CD14-positive monocyte (primary cell): ENCODE results near the gene PCTP. TPM values are rescaled to one million over a fixed set of nuclear protein-coding genes. Genes with fewer than 3 reads are reported as not detected.

ENCODE experiments used
- DNase-seq, 3 donors: peaks; one replicate each; pipeline ENCODE4 v3.0.0-alpha.2; 2011 to 2022
- H2AFZ ChIP-seq: 2 replicates; pipeline ENCODE4 v1.6.0; 2012; ENCODE audit warnings: mild to moderate bottlenecking, low read depth, low read length, inconsistent platforms; ENCODE audit not compliant: insufficient read depth, poor library complexity, severe bottlenecking
- H3K27ac ChIP-seq, 2 donors: 1 replicate in 1 of 2; 2 replicates in 1 of 2; pipeline ENCODE4 v1.5.1; 2012 to 2013; ENCODE audit warnings: low read length in 2 of 2, control low read depth in 1 of 2, inconsistent platforms in 1 of 2, low read depth in 1 of 2, mild to moderate bottlenecking in 1 of 2
- H3K27me3 ChIP-seq, 2 donors: one replicate each; pipeline versions ENCODE4 v1.6.0 to v1.6.1; 2011 to 2013; ENCODE audit warnings: low read length in 2 of 2; ENCODE audit not compliant: control insufficient read depth in 2 of 2, insufficient read depth in 2 of 2
- H3K36me3 ChIP-seq, 2 donors: replicated peaks in 1 of 2; 1 replicate in 1 of 2; 2 replicates in 1 of 2; pipeline versions ENCODE4 v1.5.1 to v1.6.1; 2012 to 2013; ENCODE audit warnings: low read length in 2 of 2, control low read depth in 1 of 2, inconsistent platforms in 1 of 2, mild to moderate bottlenecking in 1 of 2; ENCODE audit not compliant: insufficient read depth in 2 of 2, control insufficient read depth in 1 of 2
- H3K4me1 ChIP-seq, 2 donors: 1 replicate in 1 of 2; 2 replicates in 1 of 2; pipeline versions ENCODE4 v1.5.1 to v1.6.1; 2012 to 2013; ENCODE audit warnings: low read length in 2 of 2, control low read depth in 1 of 2, inconsistent platforms in 1 of 2, mild to moderate bottlenecking in 1 of 2, moderate library complexity in 1 of 2; ENCODE audit not compliant: insufficient read depth in 2 of 2, control insufficient read depth in 1 of 2
- H3K4me2 ChIP-seq: replicated peaks from 2 replicates; pipeline ENCODE3; 2012; ENCODE audit warnings: low read length, moderate library complexity, mild to moderate bottlenecking; ENCODE audit not compliant: poor library complexity, severe bottlenecking; ENCODE audit errors: extremely low read depth
- H3K4me3 ChIP-seq, 3 experiments: fragments of 200-600 bp in 1 of 3; sonication (generic) in 1 of 3; replicated peaks in 1 of 3; 1 replicate in 2 of 3; 2 replicates in 1 of 3; pipeline ENCODE4 v1.5.1; 2011 to 2013; ENCODE audit warnings: low read length in 3 of 3, mild to moderate bottlenecking in 3 of 3, control low read depth in 2 of 3, low read depth in 2 of 3, inconsistent platforms in 1 of 3, moderate library complexity in 1 of 3
- H3K79me2 ChIP-seq: 2 replicates; pipeline ENCODE4 v1.6.0; 2012; ENCODE audit warnings: mild to moderate bottlenecking, control low read depth, inconsistent platforms, low read length, moderate library complexity; ENCODE audit not compliant: insufficient read depth
- H3K9ac ChIP-seq: 2 replicates; pipeline ENCODE4 v1.6.0; 2017; ENCODE audit warnings: low read length, mild to moderate bottlenecking; ENCODE audit not compliant: insufficient read depth, poor library complexity, severe bottlenecking
- H3K9me3 ChIP-seq, 2 donors: replicated peaks in 1 of 2; 1 replicate in 1 of 2; 2 replicates in 1 of 2; pipeline versions ENCODE4 v1.5.1 to v1.6.1; 2012 to 2013; ENCODE audit warnings: low read length in 2 of 2, control low read depth in 1 of 2; ENCODE audit not compliant: control insufficient read depth in 1 of 2, insufficient read depth in 1 of 2
- H4K20me1 ChIP-seq: 2 replicates; pipeline ENCODE4 v1.6.0; 2012; ENCODE audit warnings: mild to moderate bottlenecking, low read length, control low read depth, moderate library complexity; ENCODE audit not compliant: insufficient read depth
- H3K27ac Mint-ChIP-seq, 7 donors: one replicate each; pipeline ENCODE4 v1.8.0; 2020; ENCODE audit warnings: mild to moderate bottlenecking in 7 of 7, mixed read lengths in 7 of 7, moderate library complexity in 6 of 7, inconsistent platforms in 2 of 7
- H3K27me3 Mint-ChIP-seq, 3 donors: one replicate each; pipeline ENCODE4 v1.8.0; 2021 to 2022; ENCODE audit warnings: low read depth in 3 of 3, mild to moderate bottlenecking in 3 of 3, mixed read lengths in 3 of 3, moderate library complexity in 3 of 3, inconsistent platforms in 1 of 3
- H3K36me3 Mint-ChIP-seq, 2 donors: one replicate each; pipeline ENCODE4 v1.8.0; 2020; ENCODE audit warnings: mixed read lengths in 2 of 2, inconsistent platforms in 1 of 2, mild to moderate bottlenecking in 1 of 2
- H3K4me1 Mint-ChIP-seq: one replicate; pipeline ENCODE4 v1.8.0; 2020; ENCODE audit warnings: mild to moderate bottlenecking, mixed read lengths
- H3K4me3 Mint-ChIP-seq, 2 donors: one replicate each; pipeline ENCODE4 v1.8.0; 2020; ENCODE audit warnings: mild to moderate bottlenecking in 2 of 2, mixed read lengths in 2 of 2, moderate library complexity in 1 of 2
- H3K9me3 Mint-ChIP-seq, 7 donors: one replicate each; pipeline ENCODE4 v1.8.0; 2020 to 2022; ENCODE audit warnings: mixed read lengths in 7 of 7, mild to moderate bottlenecking in 6 of 7, moderate library complexity in 6 of 7, inconsistent platforms in 2 of 7
- CTCF ChIP-seq: fragments of 200-600 bp; IDR thresholded peaks from one replicate; pipeline ENCODE4 v1.8.0; 2022; ENCODE audit warnings: antibody characterized with exemption, mild to moderate bottlenecking
- WGBS: methylation state at CpG from one replicate; pipeline ENCODE4 v1.1.5; 2013; ENCODE audit warnings: missing lambda C conversion rate; ENCODE audit not compliant: insufficient coverage; 5-methylcytosine and 5-hydroxymethylcytosine counted together
- intact Hi-C, 2 donors: fragments of 100-400 bp; cut with micrococcal nuclease; formaldehyde crosslinking; loops; one replicate each; pipeline versions ENCODE4 v1.15.0 to v1.15.1; 2023
- polyA plus RNA-seq, 3 donors: library from polyadenylated mRNA; depleted of rRNA in 1 of 3; unstranded in 2 of 3; stranded (reverse) in 1 of 3; fragments of 300-500 nt in 2 of 3; fragments of >200 nt in 1 of 3; fragmentation: Illumina TruSeq in 2 of 3; gene quantifications; 1 replicate in 2 of 3; 2 replicates in 1 of 3; pipeline ENCODE4 v1.2.3, GENCODE V29; 2012 to 2021

The PCTP gene
- polyA plus RNA-seq, 3 donors, result 16.5 to 54.2 (median 35.4) TPM

GRCh38 chr17:55726440-55726839 is 24.4 kb upstream of the PCTP start:
- intact Hi-C loops, result no loop called here
- Histone ChIP-seq H3K4me1 (no peaks in the 10 kb centered on the region), H3K9me3 (no peaks in the 10 kb centered on the region), H2AFZ (no peak overlapping the region), H3K27ac (no peak overlapping the region), H3K4me2 (no peak overlapping the region), H3K79me2 (no peaks in the 10 kb centered on the region), H3K4me3 (no peak overlapping the region), H3K36me3 (no peaks in the 10 kb centered on the region), H3K9ac (no peak overlapping the region), H3K27me3 (peaks cover 15 to 23% of the 10 kb centered on the region in 2 donors), H4K20me1 (no peaks in the 10 kb centered on the region)
- DNase-seq, result no peak
- no peak for TF ChIP-seq CTCF
- Mint-ChIP-seq H3K4me1 (peaks cover 7% of the 10 kb centered on the region), H3K27me3 (peaks cover 11 to 25% (median 23%) of the 10 kb centered on the region in 3 donors), H3K27ac (no peak overlapping the region), H3K4me3 (no peak overlapping the region), H3K36me3 (no peaks in the 10 kb centered on the region), H3K9me3 (peaks cover 0 to 2% (median 0%) of the 10 kb centered on the region in 7 donors)
- no CpG with 5 or more reads among the region's 2 CpGs for WGBS

GRCh38 chr17:55727275-55727674 is 23.6 kb upstream of the PCTP start:
- H2AFZ ChIP-seq, result no peak overlapping the region
- H3K4me1 ChIP-seq, result no peaks in the 10 kb centered on the region
- intact Hi-C loops, result no loop called here

More at GRCh38 chr17:55727275-55727674, 23.6 kb upstream of the PCTP start:
- Mint-ChIP-seq H3K36me3 (no peaks in the 10 kb centered on the region), H3K27me3 (peaks cover 9 to 19% (median 16%) of the 10 kb centered on the region in 3 donors), H3K9me3 (peaks cover 0 to 2% (median 0%) of the 10 kb centered on the region in 7 donors), H3K4me1 (peaks cover 14% of the 10 kb centered on the region), H3K27ac (no peak overlapping the region), H3K4me3 (no peak overlapping the region)
- Histone ChIP-seq H4K20me1 (no peaks in the 10 kb centered on the region), H3K27ac (no peak overlapping the region), H3K9me3 (no peaks in the 10 kb centered on the region), H3K9ac (no peak overlapping the region), H3K79me2 (no peaks in the 10 kb centered on the region), H3K4me2 (no peak overlapping the region), H3K4me3 (no peak overlapping the region), H3K27me3 (peaks cover 12 to 19% of the 10 kb centered on the region in 2 donors), H3K36me3 (no peaks in the 10 kb centered on the region)
- no peak for DNase-seq
- no peak for TF ChIP-seq CTCF
- 100% methylated on average over 2 of the region's 6 CpGs for WGBS
